Measurements from ENCODE around the gene ZRANB3.

GRCh38 chr2:135113322-135113721, 417.7 kb downstream of the ZRANB3 start:
- TF ChIP-seq POLR2A (IDR thresholded peaks at IDR 0.05) (no peak), CTCF (IDR thresholded peaks at IDR 0.05) (no peak), EP300 (IDR thresholded peaks at IDR 0.05) (no peak)

Data from tibial nerve (tissue), 4 donors.